Dermis blood vessel endothelial cell (primary cell): Measurements from ENCODE around the gene TEX30. TPM values are rescaled to one million over a fixed set of nuclear protein-coding genes. Genes with fewer than 3 reads are reported as not detected.
"Not testable (repeated sequence)": the region's sequence is repeated elsewhere in the genome, so short reads cannot be mapped to it uniquely, and the experiment has no call there.

Source experiments
- DNase-seq: peaks from one replicate; pipeline ENCODE4 v3.0.0; 2010
- total RNA-seq: library from RNA; depleted of rRNA; stranded (reverse); fragments of >200 nt; gene quantifications from 2 replicates; pipeline ENCODE4 v1.2.3, GENCODE V29; 2014

Gene TEX30
- total RNA-seq = 23.9 and 35.7 TPM in 2 replicates

DNA sequence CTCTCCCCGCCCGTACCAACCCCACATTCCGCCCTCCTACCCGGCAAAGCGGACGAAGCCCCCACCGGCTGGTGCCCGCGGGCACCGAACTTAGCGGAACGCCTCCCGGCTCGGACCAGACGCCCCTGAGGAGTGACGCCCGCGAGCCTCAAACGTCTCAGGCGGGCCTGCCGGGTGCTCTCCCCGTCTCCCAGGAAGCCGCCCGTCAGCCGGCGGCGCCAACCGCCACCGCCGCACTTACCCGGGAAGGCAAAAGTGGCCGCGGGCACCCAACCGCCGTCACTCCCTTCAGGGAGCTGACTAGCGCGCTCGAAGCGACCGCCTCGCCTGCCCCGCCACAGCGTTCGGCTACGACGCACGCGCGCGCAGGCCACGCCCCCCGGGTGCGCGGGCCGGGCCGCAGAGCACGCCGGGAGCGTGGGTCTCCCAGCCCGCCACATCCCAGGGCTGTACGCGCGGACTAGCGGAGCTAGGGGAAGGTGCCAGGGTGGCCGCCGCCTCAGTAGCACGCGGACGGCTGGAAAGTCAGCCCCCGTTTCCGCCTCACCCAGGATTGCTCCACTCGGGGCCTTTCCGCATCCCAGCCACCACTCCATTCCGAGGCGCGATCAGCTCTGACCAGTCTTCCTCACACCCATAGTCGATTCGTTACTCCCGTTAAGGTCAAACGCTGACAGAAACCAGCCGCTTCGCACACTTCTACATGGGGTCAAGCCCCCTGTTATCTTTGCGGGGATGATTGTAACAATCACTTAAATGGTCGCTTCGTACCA lies at the start of gene TEX30:
Gene TEX30 (minus strand): TSS at position 346 of the 773 bp plus-strand sequence. CDS start 3,760 bp downstream, outside the sequence.
- peak; percentile 91 for DNase-seq

DNA sequence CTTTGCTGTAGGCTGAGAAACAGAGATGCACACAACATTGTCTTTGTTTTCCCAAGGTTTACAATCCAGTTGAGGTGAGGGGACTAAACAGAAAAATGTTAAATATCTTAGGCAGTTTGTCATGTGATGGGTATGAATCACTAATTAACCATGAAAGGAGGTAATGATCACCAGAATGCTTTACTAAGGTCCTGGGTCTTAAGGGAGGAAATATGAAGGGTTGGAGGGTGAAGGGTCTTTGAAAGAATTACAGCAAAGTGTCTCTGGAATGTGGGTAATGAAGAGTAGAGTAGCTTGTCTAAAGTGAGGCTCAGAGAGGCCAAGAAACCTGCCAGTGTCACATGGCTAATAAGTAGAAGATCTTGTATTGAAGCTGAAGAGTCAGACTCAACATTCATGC lies 44.3 kb upstream of the TEX30 start:
- DNase-seq = no peak

DNA sequence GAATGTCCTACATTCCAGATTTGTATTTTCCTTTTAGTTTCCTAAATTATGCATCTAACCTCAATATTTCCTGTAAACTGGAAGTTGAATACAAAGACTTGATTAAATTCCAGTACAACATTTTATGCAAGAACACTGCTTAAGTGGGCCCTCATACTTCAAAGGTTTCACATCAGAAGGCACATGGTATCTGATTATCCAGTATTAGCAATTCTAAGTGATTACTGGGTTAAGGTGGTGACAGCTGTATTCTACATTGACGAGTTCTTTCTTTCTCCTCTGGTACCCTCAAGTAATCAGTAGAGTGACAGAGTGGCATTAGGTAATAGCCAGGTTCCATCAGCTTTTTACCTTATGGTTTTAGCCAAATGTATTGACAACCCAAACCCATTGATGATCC lies 43.7 kb upstream of the TEX30 start:
- DNase-seq = no peak

DNA sequence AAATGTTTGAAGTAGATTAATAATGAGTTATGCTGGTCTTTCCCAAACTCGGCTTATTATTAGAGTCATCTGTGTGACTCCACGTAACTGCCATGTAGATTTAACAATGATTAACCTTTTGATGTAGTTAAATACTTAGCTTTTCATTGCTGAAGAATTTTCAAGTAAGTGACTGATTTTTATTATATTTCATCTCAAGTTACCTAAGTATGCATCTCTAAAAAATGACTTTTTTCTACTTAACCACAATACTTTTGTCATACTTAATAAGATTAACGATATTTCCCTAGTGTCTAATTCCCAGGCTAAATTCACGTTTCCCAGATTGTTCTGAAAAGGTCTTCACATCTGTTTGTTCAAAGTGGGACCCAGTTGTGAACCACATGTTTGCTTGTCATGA lies 43.1 kb upstream of the TEX30 start:
- no peak for DNase-seq

DNA sequence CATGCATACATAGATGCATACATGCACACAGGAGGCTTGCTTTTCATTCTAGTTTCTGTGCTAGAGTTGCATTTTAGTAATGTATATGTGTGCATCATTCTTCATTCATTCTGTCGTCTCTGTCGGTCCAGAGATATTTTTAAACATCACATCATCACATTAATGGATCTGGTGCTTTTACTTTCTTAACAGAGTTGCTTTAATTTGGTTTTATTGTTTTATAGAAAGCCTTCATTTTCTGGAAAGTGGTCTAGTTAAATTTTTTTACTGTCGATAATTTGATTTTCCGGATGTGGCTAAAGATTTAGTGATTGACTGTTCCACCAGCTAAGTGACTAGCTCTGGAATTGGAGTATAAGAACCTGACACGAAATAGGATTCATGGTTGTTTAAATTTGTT lies 42.2 kb upstream of the TEX30 start:
- DNase-seq = no peak

DNA sequence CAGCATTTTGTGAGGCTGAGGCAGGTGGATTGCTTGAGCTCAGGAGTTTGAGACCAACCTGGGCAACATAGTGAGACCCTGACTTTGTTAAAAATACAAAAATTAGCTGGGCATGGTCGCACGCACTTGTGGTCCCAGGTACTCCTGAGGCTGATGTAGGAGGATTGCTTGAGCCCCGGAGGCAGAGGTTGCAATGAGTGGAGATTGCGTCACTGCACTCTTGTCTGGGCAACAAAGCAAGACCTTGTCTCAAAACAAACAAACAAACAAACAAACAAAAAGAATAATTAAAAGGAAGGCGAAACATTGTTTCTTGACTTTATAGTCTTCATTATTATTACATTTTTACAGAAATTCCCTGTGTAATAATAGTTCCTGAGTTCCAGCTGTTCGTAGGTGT lies 41.2 kb upstream of the TEX30 start:
- no peak for DNase-seq

DNA sequence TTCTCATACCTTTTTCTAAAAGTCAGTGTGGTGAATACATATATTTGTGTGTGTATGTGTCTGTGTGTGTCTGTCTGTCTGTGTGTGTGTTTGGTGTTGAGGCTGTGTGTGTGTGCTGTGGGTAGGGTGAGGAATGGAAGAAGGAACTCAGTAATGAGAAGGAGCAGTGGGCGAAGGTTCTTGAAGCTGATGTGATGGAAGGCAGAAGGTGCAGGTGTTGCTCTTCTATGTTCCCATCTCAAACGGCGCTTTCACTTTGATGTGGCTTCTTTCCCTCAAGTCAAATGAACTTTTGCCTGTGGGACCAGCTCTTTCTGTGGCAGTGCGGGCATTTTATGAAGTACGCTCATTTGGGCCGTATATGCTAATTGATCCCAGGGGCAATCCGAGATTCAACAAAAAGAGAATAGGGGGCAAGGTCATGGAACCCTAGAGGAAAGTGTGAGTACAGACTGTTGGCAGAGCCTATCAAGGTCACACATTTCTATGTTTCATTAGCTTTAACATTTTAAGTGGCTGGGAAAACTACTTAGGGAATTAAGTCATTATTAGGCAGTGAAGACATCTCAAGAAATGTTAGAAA lies 40.5 kb upstream of the TEX30 start:
- DNase-seq = no peak

DNA sequence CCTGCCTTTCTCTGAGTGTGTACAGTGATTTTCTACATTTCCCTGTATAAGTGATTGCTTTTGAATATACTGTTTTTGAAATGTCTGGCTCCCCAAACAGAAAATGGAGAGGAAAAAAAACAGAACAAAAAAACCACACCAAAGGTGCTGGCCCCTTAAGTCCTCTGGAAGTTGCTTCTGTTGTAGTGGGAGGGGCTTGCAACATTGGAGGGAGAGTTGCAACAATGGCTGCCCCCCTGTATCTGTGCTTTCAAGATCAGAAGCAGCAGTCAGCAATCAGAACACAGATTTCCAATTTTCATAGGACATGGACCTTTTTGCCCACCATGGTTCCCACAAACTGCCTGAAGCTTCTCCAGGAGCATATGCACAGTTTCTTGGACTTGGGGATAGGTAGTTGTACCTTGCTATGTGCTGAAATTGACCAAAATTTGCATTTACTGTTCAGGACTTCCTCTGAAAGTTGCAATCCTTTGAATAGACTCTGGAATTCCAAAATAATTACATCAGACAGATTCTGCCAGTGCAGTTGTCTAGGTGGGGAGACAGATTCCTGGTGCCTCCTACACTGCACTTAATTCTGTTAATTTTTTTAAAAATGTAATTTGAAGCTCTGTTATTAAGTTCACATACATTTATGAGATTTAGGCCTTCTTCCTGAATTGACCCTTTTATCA lies 39.2 kb upstream of the TEX30 start:
- DNase-seq = no peak

DNA sequence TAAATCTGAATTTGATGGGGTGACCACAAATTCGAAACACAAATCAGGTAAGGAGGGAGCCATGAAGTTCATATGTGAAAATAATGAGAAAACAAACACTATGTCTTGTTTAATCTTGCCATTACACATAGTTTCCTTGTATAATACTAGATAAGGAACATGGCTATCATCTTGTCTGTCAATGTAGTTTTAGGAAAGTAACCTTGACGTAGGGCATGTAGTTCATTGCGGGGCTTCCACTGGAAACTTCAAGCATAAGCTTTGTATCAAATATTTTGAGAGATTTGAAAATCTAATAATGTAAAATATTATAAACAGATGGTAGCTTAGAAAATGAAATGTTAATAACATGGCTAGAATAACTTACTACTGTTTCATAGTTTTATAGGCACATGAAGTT lies 34.1 kb upstream of the TEX30 start:
- no peak for DNase-seq

DNA sequence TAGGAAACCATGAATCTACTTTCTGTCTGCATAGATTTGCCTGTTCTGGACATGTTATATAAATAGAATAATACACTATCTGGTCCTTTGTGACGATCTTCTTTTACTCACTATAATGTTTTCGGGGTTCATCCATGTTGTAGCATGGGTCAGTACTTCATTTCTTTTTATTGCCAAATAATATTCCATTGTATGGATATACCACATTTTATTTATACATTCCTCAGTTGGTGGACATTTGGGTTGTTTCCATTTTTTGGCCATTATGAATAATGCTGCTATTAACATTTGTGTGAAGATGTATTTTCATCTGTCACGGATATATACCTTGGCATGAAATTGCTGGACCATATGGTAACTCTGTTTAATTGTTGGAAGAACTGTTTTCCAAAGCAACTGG lies 32.1 kb upstream of the TEX30 start:
- DNase-seq = no peak

DNA sequence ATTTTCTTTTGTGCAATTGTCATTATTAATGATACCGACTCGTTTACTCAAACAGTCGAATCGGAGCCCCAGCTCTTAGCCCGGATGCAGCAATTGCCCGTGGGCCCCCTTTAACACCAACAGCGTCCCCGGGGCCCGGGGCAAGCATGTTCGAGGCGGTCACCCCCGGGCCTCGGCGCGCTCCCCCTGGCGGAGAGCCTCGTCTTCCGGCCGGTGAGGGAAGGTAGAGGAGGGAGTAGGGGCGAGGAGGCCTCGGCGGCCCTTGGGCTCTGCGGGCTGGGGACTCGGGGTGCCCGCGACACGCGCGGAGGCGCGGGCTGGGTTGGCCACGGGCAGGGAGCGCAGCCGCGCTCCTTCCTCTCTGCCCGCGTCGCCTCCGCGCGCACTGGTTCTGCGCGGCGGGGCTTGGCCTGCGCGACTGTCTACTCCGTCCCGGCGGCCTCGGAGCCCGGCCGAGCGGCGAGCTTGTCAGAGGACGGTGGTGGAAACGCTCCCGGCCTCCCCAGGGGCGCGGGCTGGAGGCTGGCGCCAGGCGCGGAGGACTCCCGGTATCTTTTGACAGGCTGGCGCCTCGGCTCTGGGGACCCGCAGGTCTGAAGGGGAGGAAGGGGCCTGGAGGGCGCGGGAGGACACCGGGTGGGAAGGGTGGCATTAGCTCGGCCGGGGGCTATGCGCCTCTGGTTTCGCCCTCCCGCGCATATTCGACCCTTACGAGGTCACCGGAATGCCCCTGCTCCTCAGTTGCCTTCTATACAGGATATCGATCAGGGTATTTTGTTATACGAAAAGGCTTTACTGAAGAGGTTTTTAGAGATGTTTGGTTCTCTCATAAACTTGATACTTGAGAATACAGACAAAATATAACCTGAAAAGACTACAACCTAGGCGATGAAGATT lies 26.8 kb upstream of the TEX30 start:
- DNase-seq = peak; percentile 89

DNA sequence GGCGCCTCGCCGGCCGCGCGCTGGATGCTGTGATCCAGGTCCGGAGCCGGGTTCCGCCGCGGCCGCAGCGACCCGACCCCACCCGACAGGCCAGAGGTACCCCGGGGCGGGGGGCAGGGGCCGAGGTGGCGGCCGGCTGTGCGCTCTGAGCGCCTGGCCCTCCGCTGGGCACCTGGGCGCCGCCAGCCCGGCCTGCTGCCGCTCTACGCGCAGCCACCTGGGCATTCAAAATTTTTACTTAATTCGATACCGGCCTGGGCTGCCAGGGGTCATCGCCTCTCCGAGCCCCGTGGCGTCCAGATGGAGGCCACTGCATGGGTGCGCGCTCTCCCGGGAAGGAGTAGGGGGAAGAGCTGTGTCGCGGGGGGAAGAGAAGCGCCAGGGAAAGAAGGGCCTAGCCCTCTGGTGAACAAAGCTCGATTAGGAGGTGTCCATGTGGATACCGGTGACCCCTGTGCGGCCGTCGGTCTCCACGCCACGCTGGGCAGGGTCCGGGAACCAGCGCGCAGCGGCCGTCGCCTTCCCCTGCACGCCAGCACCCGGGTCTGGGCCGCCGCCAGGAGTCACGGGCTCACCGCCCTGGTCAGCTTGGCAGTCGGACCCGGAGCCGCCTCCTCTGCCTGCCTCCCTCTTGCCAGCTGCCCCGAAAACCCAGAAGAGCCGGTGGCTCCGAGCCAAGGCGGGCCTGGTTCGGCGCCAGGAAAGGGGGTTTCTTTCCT lies 26.0 kb upstream of the TEX30 start:
- DNase-seq = peak; percentile 43

DNA sequence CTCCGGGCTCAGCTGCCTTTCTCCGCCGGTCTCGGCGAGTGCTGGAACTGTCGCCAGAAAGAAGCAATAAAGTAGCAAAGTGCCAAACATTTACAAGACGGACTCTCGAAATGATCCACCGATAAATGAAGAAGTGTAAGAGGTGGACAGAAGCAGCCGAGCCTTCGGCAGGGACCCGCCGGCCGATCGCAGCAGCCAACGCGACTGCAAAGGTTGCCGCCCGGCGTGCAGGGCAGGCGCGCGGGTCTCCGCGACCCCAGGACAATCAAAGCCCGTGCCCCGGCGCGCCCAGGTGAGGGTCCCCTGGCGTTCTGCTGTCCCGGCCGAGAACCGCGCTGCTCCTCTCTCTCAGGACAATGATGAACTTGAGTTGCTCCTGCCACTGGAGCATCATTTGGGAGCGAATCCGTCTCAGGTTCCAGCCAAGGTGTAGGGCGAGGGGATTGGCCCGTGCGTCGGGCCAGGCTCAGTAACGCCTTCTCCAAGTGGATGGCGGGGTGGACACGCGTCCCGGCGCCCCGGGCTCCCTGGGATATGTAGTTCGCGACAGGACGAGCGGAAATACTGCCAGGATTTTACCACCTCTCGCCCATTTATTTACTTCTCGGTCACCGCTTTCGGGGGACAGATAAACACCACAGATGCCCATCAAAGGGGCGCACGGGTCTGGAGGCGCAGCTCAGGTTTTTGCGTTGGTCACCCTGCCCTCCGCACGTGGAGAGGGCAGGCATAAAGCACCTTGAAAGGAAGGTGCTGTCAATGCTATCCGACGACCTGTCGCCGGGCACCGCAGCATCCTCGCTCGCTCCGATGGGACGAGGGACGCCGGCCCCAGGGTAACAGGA lies 25.2 kb upstream of the TEX30 start, which contains the start of the genes BIVM and POGLUT2:
Gene BIVM (plus strand): TSS at position 539 of the 845 bp plus-strand sequence. CDS start 8,149 bp downstream, outside the sequence.
Gene POGLUT2 (minus strand): TSS at position 396 of the 845 bp plus-strand sequence. CDS start 306 bp downstream, at position 90.
- DNase-seq = peak; percentile 95

DNA sequence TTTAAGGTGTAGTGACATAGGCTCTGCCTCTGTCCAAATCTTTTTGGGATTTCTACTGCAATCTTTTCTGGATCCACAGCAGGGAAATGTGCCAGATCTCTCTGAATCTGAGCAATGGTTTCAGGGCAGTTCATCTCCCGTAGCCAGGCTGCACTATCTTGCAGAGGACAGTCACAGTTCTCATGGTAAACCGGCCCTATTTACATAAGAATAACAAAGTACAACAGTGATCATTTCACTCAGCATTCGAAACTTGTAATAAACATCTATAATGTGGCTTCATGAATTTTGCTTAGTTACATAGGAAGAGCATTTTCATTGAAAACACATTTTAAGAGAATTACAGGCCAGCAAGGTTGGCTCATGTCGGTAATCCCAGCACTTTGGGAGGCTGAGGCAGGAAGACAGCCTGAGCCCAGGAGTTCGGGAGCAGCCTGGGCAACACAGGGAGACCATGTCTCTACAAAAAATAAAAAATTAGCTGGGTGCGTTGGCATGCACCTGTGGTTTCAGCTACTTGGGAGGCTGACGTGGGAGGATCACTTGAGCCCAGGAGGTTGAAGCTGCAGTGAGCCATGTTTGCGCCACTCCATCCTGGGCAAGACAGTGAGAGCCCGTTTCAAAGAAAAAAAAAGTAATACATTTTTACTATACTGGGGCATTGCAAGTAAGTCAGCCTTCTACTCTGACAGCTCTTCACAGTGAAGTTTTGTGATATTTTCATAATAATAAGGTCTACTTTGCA lies 20.2 kb upstream of the TEX30 start:
- no peak for DNase-seq

DNA sequence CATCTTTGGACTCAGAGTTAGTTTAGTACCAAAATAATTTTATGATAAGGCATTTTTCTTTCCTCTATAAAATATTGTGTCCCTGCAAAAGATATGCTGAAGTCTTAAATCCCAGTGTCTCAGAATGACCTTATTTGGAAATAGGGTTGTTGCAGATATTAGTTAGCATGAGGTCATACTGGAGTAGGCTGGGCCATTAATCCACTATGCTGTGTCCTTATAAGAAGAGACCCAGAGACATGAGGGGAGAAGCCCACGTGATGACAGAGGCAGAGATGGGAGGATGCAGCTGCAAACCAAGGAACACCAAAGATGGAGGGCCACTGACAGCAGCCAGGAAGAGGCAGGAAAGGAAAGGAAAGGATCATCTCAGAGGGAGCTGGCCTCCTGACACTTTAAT lies 18.8 kb upstream of the TEX30 start:
- DNase-seq = no peak

DNA sequence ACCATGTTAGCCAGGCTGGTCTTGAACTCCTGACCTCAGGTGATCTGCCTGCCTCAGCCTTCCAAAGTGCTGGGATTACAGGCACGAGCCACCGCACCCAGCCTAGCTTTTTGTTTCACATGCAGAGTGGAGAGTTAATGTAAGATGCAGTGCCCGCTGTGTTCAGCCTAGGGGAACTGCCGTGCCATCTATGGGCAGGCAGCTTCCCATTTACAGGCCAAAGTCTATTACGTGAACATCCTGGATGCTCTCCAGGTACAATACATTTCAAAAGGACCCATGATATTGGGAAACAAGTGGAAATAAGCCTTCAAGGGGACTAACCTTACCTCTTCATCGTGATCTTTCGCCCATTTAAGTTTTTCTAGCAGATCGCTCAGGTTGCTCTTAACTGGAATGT lies 15.1 kb upstream of the TEX30 start:
- DNase-seq = no peak

DNA sequence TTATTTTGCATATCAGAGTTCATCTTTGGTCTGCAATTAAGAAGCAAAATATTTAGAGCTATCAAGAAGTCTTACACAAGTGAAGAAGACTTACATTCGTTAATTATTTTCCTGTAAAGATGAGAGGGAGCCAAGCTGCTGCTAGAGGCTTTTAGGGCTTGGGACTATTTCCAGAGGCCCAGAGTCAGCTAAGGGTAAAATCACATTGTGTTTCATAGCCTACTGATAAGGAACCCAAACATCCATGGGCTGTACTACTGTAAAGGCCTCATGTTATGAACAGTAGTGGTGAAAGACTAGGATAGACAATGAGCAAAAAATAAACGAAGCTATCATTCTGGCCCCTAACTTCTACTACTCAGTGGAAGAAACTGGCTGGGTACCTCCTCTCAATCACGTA lies 10.9 kb upstream of the TEX30 start:
- no peak for DNase-seq

DNA sequence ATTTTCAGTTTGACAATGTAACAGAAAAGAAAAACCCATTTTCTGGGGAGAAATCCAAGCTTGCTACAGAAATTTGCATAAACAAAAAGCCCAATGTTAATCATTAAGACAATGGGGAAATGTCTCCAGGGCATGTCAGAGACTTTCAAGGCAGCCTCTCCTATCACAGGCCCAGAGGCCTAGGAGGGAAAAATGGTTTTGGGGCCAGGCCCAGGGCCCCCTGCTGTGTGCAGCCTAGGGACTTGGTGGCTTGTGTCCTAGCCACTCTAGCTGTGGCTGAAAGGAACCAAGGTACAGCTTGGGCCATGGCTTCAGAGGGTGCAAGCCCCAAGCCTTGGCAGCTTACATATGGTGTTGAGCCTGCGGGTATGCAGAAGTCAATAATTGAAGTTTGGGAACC lies 8.0 kb upstream of the TEX30 start:
- DNase-seq = no peak

DNA sequence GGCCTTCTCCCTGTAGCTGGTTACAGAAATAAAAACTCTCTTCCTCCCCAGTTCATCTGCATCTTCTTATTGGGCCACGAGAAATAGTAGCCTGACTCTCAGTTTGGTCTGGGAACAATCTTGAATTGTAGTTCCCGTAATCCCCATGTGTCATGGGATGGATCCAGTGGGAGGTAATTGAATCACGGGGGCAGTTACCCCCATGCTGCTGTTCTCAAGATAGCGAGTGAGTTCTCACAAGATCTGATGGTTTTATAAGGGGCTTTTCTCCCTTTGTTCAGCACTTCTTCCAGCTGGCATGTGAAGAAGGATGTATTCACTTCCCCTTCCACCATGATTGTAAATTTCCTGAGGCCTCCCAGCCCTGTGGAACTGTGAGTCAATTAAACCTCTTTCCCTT lies 7.1 kb upstream of the TEX30 start:
- DNase-seq = not testable (repeated sequence)
